GM11168 (cell line): ENCODE results near the gene CEP104.

Experiments
- in situ Hi-C: fragments of 300-500 bp; cut with MboI; formaldehyde crosslinking; loops from one replicate; pipeline ENCODE4 v1.12.0; 2022; ENCODE audit warnings: low sequenced_read_pairs; ENCODE audit not compliant: unreplicated experiment

The CEP104 gene

DNA sequence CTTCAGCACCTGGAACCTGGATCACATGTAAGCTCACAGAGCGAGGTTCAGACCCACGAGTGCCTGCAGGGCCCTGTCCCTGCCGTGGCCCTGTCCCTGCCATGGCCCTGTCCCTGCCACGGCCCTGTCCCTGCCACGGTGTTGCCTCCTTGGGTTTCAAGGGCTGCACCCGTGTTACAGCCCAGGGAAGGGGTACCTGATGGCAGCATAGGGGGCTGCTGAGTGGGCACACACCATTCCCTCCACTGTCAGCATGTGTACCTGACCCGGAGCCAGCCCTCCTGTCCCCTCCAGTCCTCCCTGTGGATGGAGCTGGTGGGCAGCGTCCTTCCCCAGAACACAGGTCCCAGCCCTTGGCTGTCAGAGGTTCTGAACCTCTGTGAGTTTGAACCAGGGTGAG lies 15.5 kb upstream of the CEP104 start:
- in situ Hi-C loops = no loop called here

DNA sequence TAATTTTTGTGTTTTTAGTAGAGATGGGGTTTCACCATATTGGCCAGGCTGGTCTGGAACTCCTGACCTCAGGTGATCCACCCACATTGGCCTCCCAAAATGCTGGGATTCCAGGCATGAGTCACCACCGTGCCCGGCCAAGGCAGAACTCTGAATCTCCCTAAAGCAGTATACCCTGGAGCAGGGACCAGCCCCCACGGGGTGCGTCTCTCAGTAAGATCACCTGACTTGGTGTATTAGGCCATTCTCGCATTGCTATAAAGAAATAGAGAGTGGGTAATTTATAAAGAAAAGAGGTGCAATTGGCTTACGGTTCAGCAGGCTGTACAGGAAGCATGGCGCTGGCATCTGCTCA lies 14.4 kb upstream of the CEP104 start:
- in situ Hi-C loops = no loop called here

DNA sequence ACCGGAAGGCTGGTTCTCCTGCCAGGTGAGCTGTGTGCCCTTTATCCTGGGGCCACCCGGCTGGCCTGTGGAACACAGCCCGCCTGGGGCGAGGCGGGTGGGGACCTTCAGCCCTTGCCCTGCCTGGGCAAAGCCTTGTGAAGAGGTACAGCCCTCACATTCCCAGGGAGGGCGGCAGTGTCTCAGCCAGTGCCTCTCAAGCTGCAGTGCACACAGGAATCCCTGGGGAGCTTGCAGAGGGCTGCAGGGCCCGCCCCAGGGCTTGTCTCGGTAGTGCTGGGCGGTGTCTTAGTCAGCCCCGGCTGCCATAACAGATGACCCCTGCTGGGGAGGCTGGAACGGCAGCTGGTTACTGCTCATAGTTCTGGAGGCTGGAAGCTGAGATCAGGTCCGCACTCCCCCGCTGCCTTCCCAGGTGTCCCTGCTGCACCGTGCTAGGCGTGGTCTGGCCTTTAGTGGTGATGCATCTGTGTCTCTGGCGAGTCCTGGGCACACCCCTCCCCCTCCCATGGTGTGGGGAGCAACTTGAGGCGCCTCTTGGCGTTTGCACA lies 12.8 kb upstream of the CEP104 start:
- in situ Hi-C loops = no loop called here

GRCh38 chr1:3868464-3869006 lies 11.5 kb upstream of the CEP104 start:
- in situ Hi-C loops = no loop called here

GRCh38 chr1:3865606-3866160 lies 8.7 kb upstream of the CEP104 start:
- in situ Hi-C loops = no loop called here

DNA sequence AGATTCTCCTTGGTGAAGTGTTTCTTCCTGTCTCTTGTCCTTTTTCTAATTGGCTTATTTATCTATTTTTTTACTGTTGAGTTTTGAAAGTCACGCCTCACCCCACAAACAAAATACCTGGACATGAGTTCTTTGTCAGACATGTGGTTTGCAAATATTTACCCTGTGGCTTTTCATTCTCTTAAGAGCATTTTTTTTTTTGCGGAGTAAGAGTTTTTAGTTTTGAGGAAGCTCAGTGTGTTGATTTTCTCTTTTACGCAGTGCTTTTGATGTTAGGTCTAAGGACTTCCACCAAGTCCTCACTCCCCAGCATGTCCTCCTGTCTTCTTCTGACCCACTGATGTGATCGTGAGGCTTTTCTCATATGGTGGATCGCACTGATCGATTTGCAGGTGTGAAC lies 7.9 kb upstream of the CEP104 start:
- in situ Hi-C loops = no loop called here

DNA sequence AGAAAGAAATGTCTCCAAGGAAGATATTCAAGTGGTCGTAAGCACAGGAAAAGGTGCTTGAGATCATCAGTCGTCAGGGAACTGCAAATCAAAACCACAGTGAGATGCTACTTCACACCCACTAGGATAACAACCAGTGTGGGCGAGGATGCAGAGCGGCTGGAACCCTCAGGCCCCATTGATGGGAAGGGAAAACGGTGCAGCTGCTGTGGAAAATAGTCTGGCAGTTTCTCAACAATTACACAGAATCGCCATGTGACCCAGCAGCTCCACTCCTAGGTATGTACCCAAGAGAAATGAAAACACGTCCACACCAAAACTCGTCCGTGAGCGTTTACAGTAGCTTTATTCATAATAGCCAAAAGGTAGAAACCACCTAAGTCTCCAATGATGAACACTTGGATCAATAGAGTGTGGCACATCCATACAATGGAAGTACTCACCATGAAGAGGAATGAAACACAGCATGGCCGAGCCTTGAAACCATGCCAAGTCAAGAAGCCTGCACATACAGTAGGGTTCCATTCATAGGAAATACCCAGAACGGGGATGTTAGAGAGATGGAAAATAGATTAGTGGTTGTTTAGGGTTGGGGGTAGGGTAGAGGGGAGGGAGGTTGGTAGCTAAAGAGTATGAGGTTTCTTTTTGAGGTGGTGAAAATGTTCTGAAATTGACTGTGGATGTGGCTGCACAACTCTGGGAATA lies 6.4 kb upstream of the CEP104 start:
- in situ Hi-C loops = no loop called here

GRCh38 chr1:3858231-3858981 lies 1.4 kb upstream of the CEP104 start:
- in situ Hi-C loops = no loop called here

- in situ Hi-C loops = no loop called here
Measured at GRCh38 chr1:3857791-3858129, 749 bp upstream of the CEP104 start.

DNA sequence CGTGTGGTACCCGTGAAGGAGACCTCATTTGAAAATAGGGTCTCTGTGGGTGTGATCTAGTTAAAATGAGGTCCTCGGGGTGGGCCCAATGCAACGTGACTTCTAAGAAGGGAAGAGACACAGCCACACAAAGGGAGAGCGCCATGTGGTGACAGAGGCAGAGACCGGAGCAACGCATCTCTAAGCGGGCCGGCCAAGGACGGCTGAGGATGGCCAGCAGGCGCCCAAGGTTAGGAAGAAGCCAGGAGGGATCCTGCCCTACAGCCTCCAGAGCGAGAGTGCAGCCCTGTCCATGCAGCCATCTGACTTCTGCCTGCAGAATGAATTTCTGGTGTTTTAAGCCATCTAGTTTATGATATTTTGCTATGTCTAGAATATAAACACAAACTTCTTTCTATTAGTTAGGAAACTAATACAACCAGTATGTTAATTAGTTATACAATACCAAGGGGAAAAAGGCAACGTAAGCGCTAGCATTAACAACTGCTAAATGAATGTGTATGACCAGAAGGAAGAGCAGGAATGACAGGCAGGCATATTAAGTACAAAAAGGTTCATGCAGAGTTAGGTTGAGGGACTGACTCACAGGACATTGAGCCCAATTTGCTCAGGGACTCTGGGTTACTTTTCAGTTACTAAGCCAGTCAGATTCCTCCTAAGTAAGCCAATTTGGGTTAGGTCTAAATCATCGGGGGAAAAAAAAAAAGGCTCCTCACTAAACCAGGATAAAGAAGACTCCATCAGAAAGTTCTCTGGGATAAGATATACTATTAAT lies 4.1 kb downstream of the CEP104 start:
- in situ Hi-C loops = no loop called here

GRCh38 chr1:3852091-3852490 lies 4.9 kb downstream of the CEP104 start:
- in situ Hi-C loops = no loop called here

GRCh38 chr1:3851292-3851691 lies 5.7 kb downstream of the CEP104 start:
- in situ Hi-C loops = no loop called here

GRCh38 chr1:3850857-3851256 lies 6.2 kb downstream of the CEP104 start:
- in situ Hi-C loops = no loop called here

DNA sequence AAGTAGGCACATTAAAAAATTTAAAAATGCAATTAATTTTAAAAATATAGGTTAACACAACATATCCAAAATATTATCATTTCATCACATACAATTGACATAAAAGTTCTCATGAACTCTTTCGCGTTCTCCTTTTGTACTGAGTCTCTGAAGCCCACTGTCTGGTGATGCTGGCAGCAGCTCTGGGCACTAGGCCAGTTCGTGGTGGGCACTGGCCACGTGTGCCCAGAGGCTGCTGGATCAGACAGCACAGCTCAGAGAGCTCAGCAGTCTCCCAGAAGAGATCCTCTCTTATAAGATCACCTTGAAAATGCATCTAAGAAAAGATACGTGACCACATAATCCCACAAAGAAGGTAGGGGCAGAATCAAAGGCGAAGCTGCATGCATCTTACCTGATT lies 9.9 kb downstream of the CEP104 start:
- in situ Hi-C loops = no loop called here

GRCh38 chr1:3846541-3846940 lies 10.5 kb downstream of the CEP104 start:
- in situ Hi-C loops = no loop called here

DNA sequence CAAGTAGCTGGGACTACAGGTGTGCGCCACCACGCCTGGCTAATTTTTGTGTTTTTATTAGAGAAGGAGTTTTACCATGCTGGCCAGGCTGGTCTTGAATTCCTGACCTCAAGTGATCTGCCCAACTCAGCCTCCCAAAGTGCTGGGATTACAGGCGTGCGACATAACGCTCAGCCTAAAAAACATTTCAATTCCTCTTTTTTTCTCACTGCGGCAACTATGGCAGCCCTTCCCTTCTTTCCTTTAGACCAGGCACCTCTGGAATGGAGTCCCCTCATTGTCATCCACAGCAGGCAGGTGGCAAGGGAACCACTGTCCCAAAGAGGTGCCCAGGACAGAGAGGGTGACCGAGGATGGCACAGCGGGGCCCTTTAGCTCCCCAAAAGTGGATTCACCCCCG lies 14.1 kb downstream of the CEP104 start:
- in situ Hi-C loops = no loop called here

DNA sequence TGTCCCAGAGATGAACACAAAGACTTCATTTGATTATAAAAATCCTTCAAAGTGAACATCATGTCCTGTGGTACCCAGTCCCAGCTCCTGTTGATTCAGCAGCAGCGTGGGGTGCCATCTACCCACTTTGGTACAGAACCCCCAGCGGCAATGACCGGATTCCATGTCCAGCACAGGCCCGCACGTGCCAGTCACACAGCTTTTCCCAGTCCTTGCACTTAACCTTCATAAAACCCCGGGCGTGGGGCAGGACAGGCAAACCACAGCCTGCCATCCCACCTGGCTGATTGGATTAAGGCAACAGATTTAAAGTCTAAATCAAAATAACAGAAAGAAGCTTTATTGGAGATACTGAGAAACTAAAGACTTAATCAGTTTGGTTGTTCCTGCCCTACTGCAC lies 15.5 kb downstream of the CEP104 start:
- in situ Hi-C loops = no loop called here

- in situ Hi-C loops = no loop called here
Measured at GRCh38 chr1:3838788-3839187, 18.2 kb downstream of the CEP104 start.

GRCh38 chr1:3837685-3838084 lies 19.3 kb downstream of the CEP104 start:
- in situ Hi-C loops = no loop called here

- in situ Hi-C loops = no loop called here
Measured at GRCh38 chr1:3837200-3837599, 19.8 kb downstream of the CEP104 start.

DNA sequence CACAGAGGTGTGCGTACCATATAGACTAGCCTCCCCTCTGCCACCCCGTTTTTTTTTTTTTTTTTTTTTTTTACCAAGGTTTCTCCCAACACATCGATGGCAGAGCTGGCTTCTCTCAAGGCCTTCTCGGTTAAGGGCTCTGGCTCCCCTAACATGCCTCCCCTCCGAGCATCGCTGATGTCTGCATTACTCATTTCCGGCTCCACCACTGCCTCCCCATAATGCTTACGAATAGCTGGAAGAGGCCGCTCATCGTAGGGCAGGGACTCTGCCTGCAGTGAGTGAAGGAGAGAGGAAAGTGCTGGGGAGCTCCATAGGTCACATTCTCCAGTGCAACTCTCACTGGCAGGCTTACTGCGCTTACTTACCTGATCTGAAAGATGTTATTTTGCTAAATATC lies 20.6 kb downstream of the CEP104 start:
- in situ Hi-C loops = no loop called here
